K562 (cell line): ENCODE data around the gene PPFIA3. TPM values are rescaled to one million over a fixed set of nuclear protein-coding genes. Genes with fewer than 3 reads are reported as not detected.
A peak's percentile ranks its signal among the peaks of the same experiment; 100 is the strongest.

Source experiments
- ATAC-seq: fragments of 200-7000 bp; cut with Tn5 transposase; 3 replicates; pipeline ENCODE4 v1.9.1; 2020; ENCODE audit warnings: moderate library complexity
- BruUV-seq: library from RNA; stranded (reverse); fragments of 400-500 nt; replicated peaks from 2 replicates; lab custom pipeline; 2021; lab: Mats Ljungman, UMichigan
- CTCF ChIA-PET: fragments of 300-600 bp; formaldehyde crosslinking; extraction: SDS; loops from one replicate; lab custom pipeline; 2021; ENCODE audit warnings: low intra/inter-chr PET ratio; lab: Yijun Ruan, JAX
- POLR2A ChIA-PET: fragments of 300-600, 350-650 bp; sonication (Branson Sonifier 250); formaldehyde crosslinking; extraction: SDS; loops from one replicate; lab custom pipeline; 2021; ENCODE audit warnings: antibody characterized with exemption, inconsistent platforms; lab: Yijun Ruan, JAX
- DNase-seq, 4 experiments: peaks; one replicate each; pipeline versions ENCODE4 v3.0.0 to v3.0.0-alpha.2; 2011 to 2018; ENCODE audit warnings: low spot score in 3 of 4, mixed read lengths in 3 of 4; ENCODE audit errors: extremely low read depth in 1 of 4
- FAIRE-seq: peaks from 2 replicates; lab custom pipeline; 2011; peaks lifted over from hg19 to GRCh38; lab: Jason Lieb, UNC
- H2AFZ ChIP-seq: 2 replicates; pipeline ENCODE4 v1.6.0; 2011; ENCODE audit warnings: low read depth, low read length, control low read depth, inconsistent platforms
- H3K27ac ChIP-seq: fragments of 200-600 bp; 3 replicates; pipeline ENCODE4 v1.8.0; 2011; ENCODE audit warnings: low read depth, mild to moderate bottlenecking, control low read depth, inconsistent platforms, low read length, moderate library complexity, mixed read lengths; ENCODE audit errors: extremely low read depth
- H3K27me3 ChIP-seq, 2 experiments: fragments of 300-600 bp in 1 of 2; 2 replicates in 1 of 2; 3 replicates in 1 of 2; pipeline versions ENCODE4 v1.6.0 to v1.8.0; 2011; ENCODE audit warnings: inconsistent platforms in 2 of 2, low read length in 2 of 2, mild to moderate bottlenecking in 1 of 2, mixed read lengths in 1 of 2, moderate library complexity in 1 of 2; ENCODE audit not compliant: control insufficient read depth in 2 of 2, insufficient read depth in 2 of 2
- H3K36me3 ChIP-seq: fragments of 300-600 bp; 3 replicates; pipeline ENCODE4 v1.8.0; 2011; ENCODE audit warnings: mild to moderate bottlenecking, low read length, inconsistent platforms; ENCODE audit not compliant: control insufficient read depth, insufficient read depth
- H3K4me1 ChIP-seq, 2 experiments: fragments of 200-600 bp in 1 of 2; replicated peaks in 1 of 2; 2 replicates in 1 of 2; 3 replicates in 1 of 2; pipeline versions ENCODE4 v1.5.1 to v1.8.0; 2011; ENCODE audit warnings: inconsistent platforms in 2 of 2, low read length in 2 of 2, mild to moderate bottlenecking in 1 of 2, mixed read lengths in 1 of 2, moderate library complexity in 1 of 2; ENCODE audit not compliant: control insufficient read depth in 2 of 2, insufficient read depth in 2 of 2
- H3K4me2 ChIP-seq: 2 replicates; pipeline ENCODE4 v1.6.1; 2011; ENCODE audit warnings: low read length, control low read depth, inconsistent platforms, mixed read lengths; ENCODE audit not compliant: insufficient read depth
- H3K4me3 ChIP-seq: fragments of 200-600 bp; sonication (generic), shearing (Covaris generic); 2 replicates; pipeline ENCODE4 v1.5.1; 2016; ENCODE audit warnings: control low read depth, inconsistent platforms
- H3K79me2 ChIP-seq: fragments of 200-600 bp; 3 replicates; pipeline ENCODE4 v1.8.0; 2011; ENCODE audit warnings: low read length, inconsistent platforms; ENCODE audit not compliant: control insufficient read depth, insufficient read depth
- H3K9ac ChIP-seq, 2 experiments: 2 replicates each; pipeline versions ENCODE4 v1.6.0 to v1.6.1; 2011; ENCODE audit warnings: low read depth in 2 of 2, low read length in 2 of 2, control low read depth in 1 of 2, inconsistent platforms in 1 of 2, mild to moderate bottlenecking in 1 of 2, mixed read lengths in 1 of 2; ENCODE audit not compliant: insufficient read depth in 1 of 2
- H3K9me1 ChIP-seq: one replicate; pipeline ENCODE4 v1.6.0; 2011; ENCODE audit warnings: inconsistent platforms, mild to moderate bottlenecking, low read length, moderate library complexity; ENCODE audit not compliant: control insufficient read depth, insufficient read depth
- H3K9me3 ChIP-seq: replicated peaks from 2 replicates; pipeline ENCODE4 v1.5.1; 2011; ENCODE audit warnings: low read depth, low read length, inconsistent platforms; ENCODE audit not compliant: control insufficient read depth, insufficient read depth
- H4K20me1 ChIP-seq: replicated peaks from 2 replicates; pipeline ENCODE4 v1.6.1; 2011; ENCODE audit warnings: low read length, inconsistent platforms, mixed read lengths; ENCODE audit not compliant: control insufficient read depth, insufficient read depth
- ADNP ChIP-seq: fragments of 200-800 bp; sonication (Bioruptor generic); IDR thresholded peaks from 2 replicates; pipeline ENCODE4 v1.6.1; 2016; ENCODE audit warnings: missing genetic modification characterization, missing compliant biosample characterization
- KDM1A ChIP-seq, 2 experiments: fragments of 450-650 bp; IDR thresholded peaks; 2 replicates each; pipeline ENCODE4 v1.6.1; 2016; ENCODE audit warnings: mild to moderate bottlenecking in 2 of 2
- RBM25 ChIP-seq: fragments of 200-400 bp; formaldehyde crosslinking; IDR thresholded peaks from 2 replicates; pipeline ENCODE4 v1.6.1; 2018; ENCODE audit warnings: low read length, low read depth, moderate library complexity; ENCODE audit not compliant: severe bottlenecking
- WGBS: fragments of 100-300 bp; shearing (Covaris generic); methylation state at CpG from one replicate; pipeline ENCODE4 v1.1.6; 2016; ENCODE audit warnings: low coverage, mixed read lengths; ENCODE audit not compliant: insufficient coverage; ENCODE audit errors: missing lambda C conversion rate; 5-methylcytosine and 5-hydroxymethylcytosine counted together
- in situ Hi-C: fragments of 300-500 bp; cut with MboI; formaldehyde crosslinking; loops from 4 replicates; pipeline ENCODE4 v1.15.0; 2018; ENCODE audit warnings: inconsistent platforms, mixed read lengths
- intact Hi-C: fragments of 100-400 bp; cut with micrococcal nuclease; formaldehyde crosslinking; loops from 2 replicates; pipeline ENCODE4 v1.14.2; 2022
- polyA plus RNA-seq, 8 experiments: library from polyadenylated mRNA; depleted of rRNA in 4 of 8; stranded (reverse) in 5 of 8; unstranded in 3 of 8; fragments of >200 nt; fragmentation: Nextera tagmentation in 2 of 8; fragmentation: Illumina TruSeq in 1 of 8; extraction: Ambion mirVana in 2 of 8; extraction: Trizol in 1 of 8; gene quantifications; 2 replicates each; pipeline versions ENCODE4 v1.2.1 to v1.2.3, GENCODE V29; 2011 to 2014; ENCODE audit warnings: inconsistent platforms in 1 of 8, missing spikeins in 1 of 8
- total RNA-seq, 7 experiments: library from RNA; depleted of rRNA in 6 of 7; stranded (reverse); fragments of >200 nt in 6 of 7; fragmentation: Illumina TruSeq in 2 of 7; extraction: Trizol in 2 of 7; gene quantifications; 2 replicates each; pipeline versions ENCODE4 v1.2.1 to v1.2.3, GENCODE V29; 2011 to 2021; ENCODE audit warnings: low replicate concordance in 1 of 7
- TF ChIP-seq, protein P1 (sequence below): fragments of 250-450 bp; sonication (Bioruptor Pico); IDR thresholded peaks from 2 replicates; pipeline ENCODE4 v1.5.0; 2021; ENCODE audit warnings: mild to moderate bottlenecking, borderline replicate concordance

PPFIA3 gene
- total and polyA plus RNA-seq, 9 of the 15 experiments (the other 6 are each of a cell fraction or from before 2014, with no cell fraction given): 0.10 to 53.0 (median 17.6) TPM

DNA sequence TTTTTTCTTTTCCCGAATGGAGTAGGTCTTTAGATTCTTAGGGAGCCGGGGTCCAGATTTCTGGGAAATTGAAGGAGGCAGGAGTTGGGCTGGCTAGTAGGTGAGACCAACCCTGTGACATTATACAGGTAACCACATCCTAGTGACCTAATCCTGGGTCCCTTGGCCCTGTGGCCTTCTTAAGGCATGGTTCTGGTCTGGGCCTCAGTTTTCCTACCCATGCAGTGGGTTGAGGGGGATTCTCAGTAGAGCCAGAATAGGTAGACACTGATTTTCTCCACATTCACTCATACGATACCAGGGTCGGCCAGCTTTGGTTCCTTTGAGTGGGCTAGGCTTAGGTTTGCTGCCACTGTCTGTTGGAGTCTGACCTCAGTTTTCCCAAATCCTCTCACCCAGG lies 7.2 kb downstream of the PPFIA3 start:
- Histone ChIP-seq H3K4me2 (no peak overlapping the region), H3K9ac (no peak overlapping the region), H3K36me3 (peaks cover 14% of the 10 kb centered on the region; the same call in 2 of the 3 replicates), H3K4me3 (no peak overlapping the region), H4K20me1 (no peaks in the 10 kb centered on the region), H3K4me1 (peaks cover 16 to 44% of the 10 kb centered on the region in 2 experiments), H3K9me3 (no peaks in the 10 kb centered on the region), H3K79me2 (peaks cover 17% of the 10 kb centered on the region; the same call in 2 of the 3 replicates), H3K27ac (no peak overlapping the region), H3K9me1 (no peaks in the 10 kb centered on the region), H2AFZ (no peak overlapping the region), H3K27me3 (no peaks in the 10 kb centered on the region)
- TF ChIP-seq KDM1A (IDR thresholded peaks at IDR 0.05) (peak in 1 of 2 experiments; percentile 47; a peak in 2 of 4 replicates), RBM25 (peak; percentile 67), ADNP (tag) (0 out of 2 replicates have a peak, but pooled peaks have one; percentile 8)
- TF ChIP-seq, protein P1, sequence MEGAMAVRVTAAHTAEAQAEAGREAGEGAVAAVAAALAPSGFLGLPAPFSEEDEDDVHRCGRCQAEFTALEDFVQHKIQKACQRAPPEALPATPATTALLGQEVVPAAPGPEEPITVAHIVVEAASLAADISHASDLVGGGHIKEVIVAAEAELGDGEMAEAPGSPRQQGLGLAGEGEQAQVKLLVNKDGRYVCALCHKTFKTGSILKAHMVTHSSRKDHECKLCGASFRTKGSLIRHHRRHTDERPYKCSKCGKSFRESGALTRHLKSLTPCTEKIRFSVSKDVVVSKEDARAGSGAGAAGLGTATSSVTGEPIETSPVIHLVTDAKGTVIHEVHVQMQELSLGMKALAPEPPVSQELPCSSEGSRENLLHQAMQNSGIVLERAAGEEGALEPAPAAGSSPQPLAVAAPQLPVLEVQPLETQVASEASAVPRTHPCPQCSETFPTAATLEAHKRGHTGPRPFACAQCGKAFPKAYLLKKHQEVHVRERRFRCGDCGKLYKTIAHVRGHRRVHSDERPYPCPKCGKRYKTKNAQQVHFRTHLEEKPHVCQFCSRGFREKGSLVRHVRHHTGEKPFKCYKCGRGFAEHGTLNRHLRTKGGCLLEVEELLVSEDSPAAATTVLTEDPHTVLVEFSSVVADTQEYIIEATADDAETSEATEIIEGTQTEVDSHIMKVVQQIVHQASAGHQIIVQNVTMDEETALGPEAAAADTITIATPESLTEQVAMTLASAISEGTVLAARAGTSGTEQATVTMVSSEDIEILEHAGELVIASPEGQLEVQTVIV (CRISPR knock-in tag): no peak
- in situ Hi-C loops: no loop called here
- ATAC-seq: no peak
- FAIRE-seq: no peak
- DNase-seq: no peak
- WGBS: 93% methylated on average over 3 of the region's 4 CpGs
- CTCF ChIA-PET: interaction anchor here (0.5 kb wide), 1 partner anchor 24 kb away, joined by 4 read pairs; no protein-coding TSS in a partner anchor
- BruUV-seq: no TSS peak
- intact Hi-C loops: no loop called here
- POLR2A ChIA-PET: no interaction called here
